Left colon (tissue), 2 donors: ENCODE data around the gene RNF186. TPM values are rescaled to one million over a fixed set of nuclear protein-coding genes. Genes with fewer than 3 reads are reported as not detected.

ENCODE experiments used
- ATAC-seq: fragments of 200-7000 bp; cut with Tn5 transposase; one replicate; pipeline ENCODE4 v1.9.1; 2020; ENCODE audit warnings: mild to moderate bottlenecking, moderate library complexity
- DNase-seq, 2 donors: peaks; one replicate each; pipeline ENCODE4 v3.0.0-alpha.2; 2020
- intact Hi-C, 2 donors: fragments of 100-400 bp; cut with DNase I in 1 of 2; cut with micrococcal nuclease in 1 of 2; formaldehyde crosslinking; loops; one replicate each; pipeline versions ENCODE4 v1.11.2 to v1.14.0; 2022; cut with DNase I, micrococcal nuclease
- total RNA-seq, 2 donors: library from RNA; stranded (reverse); fragmentation: NEBNext Ultra II Directional; extraction: Animal tissue kit (Norgen Biotek cat#: 25700); gene quantifications; one replicate each; pipeline ENCODE4 v1.2.1, GENCODE V29; 2021
- donor health status: DM: no; HTN: no; CAD: no.
- donor health status: DM: yes; HTN: yes; CAD: no.

The RNF186 gene
- total RNA-seq, 2 donors from 2014 or later: 50.3 to 53.7 TPM

DNA sequence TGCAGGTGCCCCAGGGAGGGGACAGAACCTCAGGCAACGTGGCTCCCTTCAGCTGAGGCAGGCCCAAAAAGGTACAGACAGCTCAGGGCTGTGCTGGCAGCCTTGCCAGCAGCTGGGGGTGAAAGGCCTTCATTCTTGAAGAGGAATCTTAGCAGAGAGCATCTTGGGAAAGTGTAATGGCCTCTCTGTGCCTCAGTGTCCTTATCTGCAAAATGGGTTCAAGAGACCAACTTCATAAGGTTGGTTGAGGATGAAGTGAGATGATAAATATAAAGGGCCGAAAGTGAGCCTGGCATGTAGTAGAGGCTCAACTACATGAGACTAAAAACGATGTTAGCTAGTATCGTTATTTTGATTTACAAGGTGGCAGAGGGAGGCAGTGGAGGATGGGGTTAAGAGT lies 41.6 kb downstream of the RNF186 start:
- ATAC-seq (no peak), DNase-seq (no peak)
- intact Hi-C loops: no loop called here

DNA sequence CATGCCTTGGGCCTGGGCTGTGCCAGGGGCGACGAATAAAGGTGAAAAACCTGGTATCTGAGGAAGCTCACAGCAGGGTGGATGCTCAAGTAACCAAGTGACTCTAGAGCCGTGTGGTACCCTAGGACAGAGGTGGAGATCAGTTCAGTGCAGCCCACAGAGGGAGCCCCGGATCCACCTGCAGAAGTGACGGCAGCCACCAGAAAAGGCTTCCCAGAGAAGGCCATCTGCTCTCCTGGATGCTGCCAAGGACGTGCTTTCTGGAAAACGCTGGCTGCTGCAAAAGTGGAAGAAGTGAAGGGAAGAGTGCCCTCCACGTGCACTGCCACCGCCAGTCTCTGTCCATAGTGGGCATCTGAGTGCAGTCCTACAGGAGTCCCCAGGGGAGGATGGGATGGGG lies 43.0 kb downstream of the RNF186 start:
- intact Hi-C loops: no loop called here
- no peak for DNase-seq
- peak; percentile 16 for ATAC-seq

DNA sequence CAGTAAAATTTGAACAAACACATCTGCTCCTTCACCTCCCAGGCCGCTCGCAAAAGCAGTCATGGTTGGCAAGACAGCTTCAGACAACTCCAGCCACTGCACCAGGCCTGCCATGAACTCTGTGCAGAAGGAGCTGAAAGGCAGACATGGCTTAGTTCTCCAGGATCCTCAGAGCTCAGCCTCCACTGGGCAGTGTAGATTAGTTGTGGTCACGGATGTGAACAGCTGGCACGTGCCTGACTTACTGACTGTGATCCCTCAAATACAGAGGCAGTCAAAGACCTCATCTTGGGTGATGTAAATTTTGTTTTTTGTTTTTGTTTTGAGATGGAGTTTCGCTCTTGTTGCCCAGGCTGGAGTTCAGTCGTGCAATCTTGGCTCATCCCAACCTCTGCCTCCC lies 43.7 kb downstream of the RNF186 start:
- ATAC-seq (no peak), DNase-seq (no peak)
- intact Hi-C loops: no loop called here

DNA sequence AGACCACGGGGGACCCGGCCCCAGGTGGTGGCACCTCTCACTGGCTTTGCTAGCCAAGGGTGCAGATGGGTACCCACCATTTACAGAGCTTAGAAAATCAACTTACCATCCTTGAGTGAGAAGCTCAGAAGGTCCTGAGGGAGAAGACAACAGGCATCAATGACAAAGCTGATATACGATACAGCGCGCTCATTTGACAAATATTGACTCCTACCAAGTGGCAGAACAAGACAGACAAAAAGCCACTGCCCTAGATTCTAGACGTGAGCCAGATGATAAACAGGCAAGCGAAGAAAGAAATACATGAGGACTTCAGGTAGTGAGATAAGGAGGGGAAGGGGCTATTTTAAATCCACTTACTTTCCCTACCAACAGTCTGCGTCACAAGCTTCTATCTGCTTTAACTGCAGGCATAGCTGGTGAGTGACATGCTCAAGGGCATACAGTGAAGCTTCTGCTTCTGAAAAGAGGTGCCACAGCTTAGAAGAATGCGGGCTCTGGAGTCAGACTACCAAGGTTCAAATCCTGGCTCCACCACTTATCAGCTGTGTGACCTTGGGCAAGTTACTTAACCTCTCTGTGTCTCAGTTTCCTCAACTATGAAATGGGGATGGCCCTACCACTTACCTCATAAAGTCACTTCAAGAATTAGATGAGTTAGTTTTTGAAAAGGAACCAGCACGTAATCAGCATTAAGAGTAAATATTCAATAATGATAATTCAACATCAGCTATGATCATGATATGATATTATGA lies 44.5 kb downstream of the RNF186 start:
- intact Hi-C loops: no loop called here
- ATAC-seq: no peak
- DNase-seq: no peak

DNA sequence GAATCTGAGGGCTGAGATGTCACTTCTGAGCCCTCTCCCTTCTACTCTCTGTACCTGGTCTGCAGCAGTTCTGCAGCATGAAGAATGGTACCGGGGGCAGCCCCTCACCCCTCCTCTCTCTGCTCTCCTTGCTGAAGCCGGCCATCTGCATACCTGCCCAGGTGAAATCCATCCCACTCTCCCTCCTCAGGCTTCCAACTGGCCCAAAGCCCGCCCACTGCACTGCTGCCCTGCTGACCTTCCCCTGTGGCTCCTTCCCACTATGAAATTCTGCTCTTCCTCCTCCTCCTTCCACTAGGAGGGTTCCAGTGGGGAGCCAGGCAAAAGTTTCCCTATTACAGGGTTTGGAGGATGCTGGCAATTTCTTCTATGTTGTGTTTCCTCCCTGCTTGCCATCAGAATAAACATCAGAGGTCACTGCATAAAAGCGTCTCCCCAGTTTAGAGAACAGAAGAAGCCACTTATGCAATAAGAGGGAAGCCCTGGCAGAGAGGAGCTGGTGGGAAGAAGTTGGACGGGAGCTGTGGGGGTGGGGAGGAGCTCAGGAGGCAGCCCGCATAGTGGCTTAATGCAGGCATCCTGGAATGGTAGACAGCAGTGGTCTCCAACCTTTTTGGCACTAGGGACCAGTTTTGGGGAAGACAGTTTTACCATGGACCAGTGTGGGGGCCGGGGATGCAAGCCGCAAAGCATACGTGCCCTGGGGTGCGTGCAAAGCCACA lies 45.7 kb downstream of the RNF186 start:
- ATAC-seq (no peak), DNase-seq (no peak)
- intact Hi-C loops: no loop called here

DNA sequence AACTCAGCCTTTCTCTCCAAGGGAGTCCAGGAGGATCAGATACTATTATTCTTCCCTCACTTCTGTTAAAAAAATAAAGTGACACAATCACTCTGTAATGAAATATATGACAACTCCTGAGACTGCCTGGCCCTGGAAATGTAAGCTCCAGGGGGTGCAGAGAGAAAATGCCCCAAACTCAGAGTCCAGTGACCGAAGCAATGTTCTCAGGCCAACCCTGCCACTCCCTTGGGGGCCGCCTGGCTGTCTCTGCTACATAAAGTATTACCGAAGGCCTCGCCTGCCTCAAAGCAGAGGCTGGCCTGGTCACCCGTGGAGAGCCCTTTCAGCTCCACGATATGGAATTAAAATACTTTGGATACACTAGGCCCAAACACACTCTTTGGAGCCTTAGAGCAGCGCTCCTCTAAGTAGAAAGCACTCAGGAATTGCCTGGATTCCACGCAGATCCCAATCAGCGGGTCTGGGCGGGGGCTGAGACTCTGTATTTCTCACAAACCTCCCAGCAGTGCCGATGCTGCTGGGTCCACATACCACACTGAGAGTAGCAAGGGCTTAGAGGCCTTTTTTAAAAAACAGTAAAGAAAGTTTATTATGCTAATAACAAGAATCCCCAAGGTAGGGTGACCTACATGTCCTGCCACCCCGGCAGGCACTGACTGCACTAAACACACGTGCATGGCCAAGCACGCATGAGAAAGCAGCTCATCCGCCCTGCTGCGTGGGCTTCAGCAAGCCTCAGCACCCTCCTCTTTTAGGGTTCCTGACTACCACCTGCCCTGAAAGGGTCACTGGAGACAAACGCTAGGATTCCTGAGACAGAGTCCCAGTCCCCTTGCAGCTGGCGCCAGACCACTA lies 46.5 kb downstream of the RNF186 start:
- DNase-seq (no peak), ATAC-seq (no peak)
- intact Hi-C loops: no loop called here

DNA sequence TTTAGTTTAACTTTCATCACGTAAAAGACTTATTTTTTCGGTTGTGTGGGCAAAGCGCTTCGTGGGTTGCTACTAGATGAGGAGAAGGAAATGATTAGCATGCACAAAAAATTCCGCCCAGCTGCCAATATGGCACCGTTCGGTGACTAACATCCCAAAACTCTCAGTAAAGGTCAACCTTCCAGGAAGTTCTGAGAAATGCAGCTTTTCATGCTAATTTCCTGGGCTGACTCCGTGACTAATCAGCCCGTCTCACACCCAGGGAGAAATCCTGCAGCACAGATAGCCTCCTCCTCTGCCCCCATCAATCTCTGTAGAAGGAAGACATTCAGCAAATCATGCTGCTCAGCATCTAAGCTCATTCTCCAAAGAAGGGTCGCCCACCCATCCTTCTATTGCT lies 49.5 kb downstream of the RNF186 start:
- intact Hi-C loops: no loop called here
- ATAC-seq (no peak), DNase-seq (no peak)

DNA sequence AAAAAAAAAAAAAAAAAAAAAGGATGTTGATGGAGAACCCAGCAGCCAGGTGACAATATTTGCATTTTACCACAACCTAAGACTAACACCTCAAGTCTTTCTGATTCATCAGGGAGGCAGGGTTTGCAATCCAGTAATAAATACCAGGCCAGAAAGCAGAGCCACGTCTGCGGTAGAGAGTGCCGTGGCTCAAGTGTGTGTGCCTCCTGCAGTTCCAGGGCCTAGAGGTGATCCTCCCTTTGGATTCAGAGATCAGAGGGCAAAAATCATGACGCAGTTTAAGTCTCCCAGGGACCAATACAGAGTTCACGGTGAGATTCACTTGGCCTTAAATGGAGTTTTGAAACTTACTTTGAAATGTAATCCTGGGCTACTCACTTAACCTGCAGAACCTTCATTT lies 50.2 kb downstream of the RNF186 start:
- no peak for ATAC-seq
- intact Hi-C loops: no loop called here
- DNase-seq: no peak

Other genes with a start within 250 kb of the RNF186 start
- gene NBL1, start 171.0 kb downstream of the RNF186 start, total RNA-seq: 100 to 1,000 TPM; 373 to 391 TPM
- gene HTR6, start 150.4 kb downstream of the RNF186 start, total RNA-seq: not detected
- gene TMCO4, start 15.4 kb downstream of the RNF186 start, total RNA-seq: 10 to 100 TPM; 28.9 to 31.1 TPM
- gene OTUD3, start 67.1 kb upstream of the RNF186 start, total RNA-seq: 10 to 100 TPM in 1 of 2 donors, 1 to 10 TPM in 1; 9.6 to 11.1 TPM
- not detected for gene PLA2G2E, start 108.3 kb upstream of the RNF186 start, total RNA-seq
- gene PLA2G2A, start 164.3 kb upstream of the RNF186 start, total RNA-seq: 100 to 1,000 TPM in 1 of 2 donors, 10 to 100 TPM in 1; 83.9 to 795 TPM